ENCODE data around the gene SGCE. TPM values are rescaled to one million over a fixed set of nuclear protein-coding genes. Genes with fewer than 3 reads are reported as not detected.
A peak's percentile ranks its signal among the peaks of the same experiment; 100 is the strongest.

Gene SGCE
- total RNA-seq, 1 donor from 2014 or later: 169 TPM

GRCh38 chr7:94656925-94657731 lies 1.2 kb upstream of the SGCE start:
- no peak overlapping the region for H3K9ac ChIP-seq
- DNase-seq (ENCODE audit: low spot score): peak; percentile 63
- peaks cover 22% of the 10 kb centered on the region for H3K4me1 Mint-ChIP-seq
- H3K27me3 ChIP-seq: no peaks in the 10 kb centered on the region
- no peak for TF ChIP-seq CTCF (IDR thresholded peaks at IDR 0.05)
- no peak for TF ChIP-seq EZH2phosphoT487 (IDR thresholded peaks at IDR 0.05)
- H3K79me2 ChIP-seq (ENCODE audit: low read depth): peaks cover 70% of the 10 kb centered on the region
- H2AFZ ChIP-seq (replicated peaks): no peak overlapping the region
- H4K20me1 ChIP-seq (ENCODE audit: low read depth): peaks cover 21% of the 10 kb centered on the region
- peaks cover 16% of the 10 kb centered on the region for H3K9me3 Mint-ChIP-seq
- peaks cover 10% of the 10 kb centered on the region for H3K27me3 Mint-ChIP-seq (ENCODE audit: insufficient read depth, low read depth)
- peaks cover 28% of the 10 kb centered on the region for H3K4me1 ChIP-seq
- H3K36me3 Mint-ChIP-seq: peaks cover 5% of the 10 kb centered on the region
- H3K4me3 Mint-ChIP-seq: peak overlapping the region; percentile 91
- no peaks in the 10 kb centered on the region for H3K9me3 ChIP-seq (ENCODE audit: low read depth)
- peak overlapping the region; percentile 80 for H3K4me3 ChIP-seq
- peaks cover 21% of the 10 kb centered on the region for H3F3A ChIP-seq (ENCODE audit: low read depth)
- peak overlapping the region; percentile 77 for H3K4me2 ChIP-seq
- H3K36me3 ChIP-seq: no peaks in the 10 kb centered on the region
- H3K27ac Mint-ChIP-seq: peak overlapping the region; percentile 94
- no peak overlapping the region for H3K27ac ChIP-seq

- H3K27ac ChIP-seq: no peak overlapping the region
- peaks cover 21% of the 10 kb centered on the region for H3F3A ChIP-seq (ENCODE audit: low read depth)
- H3K27me3 ChIP-seq: no peaks in the 10 kb centered on the region
- no peak overlapping the region for H3K9ac ChIP-seq
- H2AFZ ChIP-seq (replicated peaks): no peak overlapping the region
- peak overlapping the region; percentile 80 for H3K4me3 ChIP-seq
- H3K36me3 Mint-ChIP-seq: peaks cover 5% of the 10 kb centered on the region
- peak overlapping the region; percentile 77 for H3K4me2 ChIP-seq
- peaks cover 26% of the 10 kb centered on the region for H4K20me1 ChIP-seq (ENCODE audit: low read depth)
- peaks cover 10% of the 10 kb centered on the region for H3K27me3 Mint-ChIP-seq (ENCODE audit: insufficient read depth, low read depth)
- H3K79me2 ChIP-seq (ENCODE audit: low read depth): peaks cover 70% of the 10 kb centered on the region
- DNase-seq (ENCODE audit: low spot score): no peak
- H3K4me1 ChIP-seq: peaks cover 28% of the 10 kb centered on the region
- no peak for TF ChIP-seq EZH2 (IDR thresholded peaks at IDR 0.05)
- TF ChIP-seq CTCF (IDR thresholded peaks at IDR 0.05): no peak
- TF ChIP-seq EZH2phosphoT487 (IDR thresholded peaks at IDR 0.05): no peak
- peak overlapping the region; percentile 91 for H3K4me3 Mint-ChIP-seq
- H3K9me3 Mint-ChIP-seq: peaks cover 16% of the 10 kb centered on the region
- peaks cover 25% of the 10 kb centered on the region for H3K4me1 Mint-ChIP-seq
- no peaks in the 10 kb centered on the region for H3K36me3 ChIP-seq
- no peaks in the 10 kb centered on the region for H3K9me3 ChIP-seq (ENCODE audit: low read depth)
- peak overlapping the region; percentile 94 for H3K27ac Mint-ChIP-seq
Observed at GRCh38 chr7:94656658-94656924, 658 bp upstream of the SGCE start.

- H3K36me3 Mint-ChIP-seq: peaks cover 2% of the 10 kb centered on the region
- Histone ChIP-seq H3K79me2 (ENCODE audit: low read depth) (peaks cover 70% of the 10 kb centered on the region), H3K36me3 (no peaks in the 10 kb centered on the region)
Observed at GRCh38 chr7:94655126-94655847, 646 bp downstream of the SGCE start.

More at GRCh38 chr7:94655126-94655847, 646 bp downstream of the SGCE start:
- H3K4me1 Mint-ChIP-seq: peaks cover 28% of the 10 kb centered on the region
- no peaks in the 10 kb centered on the region for H3K27me3 ChIP-seq
- peak overlapping the region; percentile 96 for H3K27ac Mint-ChIP-seq
- peaks cover 31% of the 10 kb centered on the region for H3K4me1 ChIP-seq
- H3K27ac ChIP-seq: no peak overlapping the region
- peak overlapping the region; percentile 80 for H3K4me3 ChIP-seq
- peak overlapping the region; percentile 90 for H3K4me2 ChIP-seq
- peak overlapping the region; percentile 91 for H3K4me3 Mint-ChIP-seq
- TF ChIP-seq EZH2 (IDR thresholded peaks at IDR 0.05): peak; percentile 47
- TF ChIP-seq EZH2phosphoT487 (IDR thresholded peaks at IDR 0.05): no peak
- peak; percentile 61 for DNase-seq (ENCODE audit: low spot score)
- no peaks in the 10 kb centered on the region for H3K9me3 ChIP-seq (ENCODE audit: low read depth)
- H3F3A ChIP-seq (ENCODE audit: low read depth): peaks cover 21% of the 10 kb centered on the region
- peaks cover 16% of the 10 kb centered on the region for H3K9me3 Mint-ChIP-seq
- peaks cover 10% of the 10 kb centered on the region for H3K27me3 Mint-ChIP-seq (ENCODE audit: insufficient read depth, low read depth)
- H3K9ac ChIP-seq: peak overlapping the region; percentile 25
- peaks cover 39% of the 10 kb centered on the region for H4K20me1 ChIP-seq (ENCODE audit: low read depth)
- peak overlapping the region; percentile 84 for H2AFZ ChIP-seq (replicated peaks)

All from neural progenitor cell (in vitro differentiated cells).